H9 (cell line): ENCODE results near the gene PRCD. TPM values are rescaled to one million over a fixed set of nuclear protein-coding genes. Genes with fewer than 3 reads are reported as not detected.
A peak's percentile ranks its signal among the peaks of the same experiment; 100 is the strongest.

Experiments used
- DNase-seq: peaks from one replicate; pipeline ENCODE4 v3.0.0-alpha.2; 2017
- H2AFZ ChIP-seq: one replicate; pipeline ENCODE4 v1.6.1; 2013; ENCODE audit warnings: mild to moderate bottlenecking, low read length, control low read depth, moderate library complexity
- H2AK5ac ChIP-seq: 2 replicates; pipeline ENCODE4 v1.6.1; 2013; ENCODE audit warnings: low read length, control low read depth, mixed read lengths; ENCODE audit not compliant: insufficient read length
- H2BK120ac ChIP-seq: one replicate; pipeline ENCODE4 v1.6.1; 2013; ENCODE audit warnings: low read depth, mild to moderate bottlenecking, low read length, control low read depth, inconsistent platforms; ENCODE audit not compliant: poor library complexity, severe bottlenecking
- H2BK12ac ChIP-seq: 2 replicates; pipeline ENCODE4 v1.6.1; 2013; ENCODE audit warnings: low read length, control low read depth, mixed read lengths, low read depth; ENCODE audit not compliant: insufficient read length
- H2BK15ac ChIP-seq: 2 replicates; pipeline ENCODE4 v1.6.1; 2013; ENCODE audit warnings: low read depth, low read length, control low read depth
- H2BK20ac ChIP-seq: one replicate; pipeline ENCODE4 v1.6.1; 2013; ENCODE audit warnings: low read depth, mild to moderate bottlenecking, low read length, control low read depth, inconsistent platforms; ENCODE audit not compliant: poor library complexity, severe bottlenecking
- H2BK5ac ChIP-seq: 2 replicates; pipeline ENCODE4 v1.6.1; 2013; ENCODE audit warnings: low read length, control low read depth, mixed read lengths; ENCODE audit not compliant: insufficient read length
- H3K14ac ChIP-seq: 2 replicates; pipeline ENCODE4 v1.6.1; 2013; ENCODE audit warnings: low read length, control low read depth; ENCODE audit not compliant: insufficient read depth
- H3K18ac ChIP-seq: 2 replicates; pipeline ENCODE4 v1.6.1; 2013; ENCODE audit warnings: low read depth, mild to moderate bottlenecking, mixed read lengths, low read length, control low read depth; ENCODE audit not compliant: insufficient read length
- H3K23ac ChIP-seq: 2 replicates; pipeline ENCODE4 v1.6.1; 2013; ENCODE audit warnings: low read length, control low read depth, mixed read lengths, low read depth; ENCODE audit not compliant: insufficient read length
- H3K23me2 ChIP-seq: 2 replicates; pipeline ENCODE4 v1.6.1; 2013; ENCODE audit warnings: low read depth, mild to moderate bottlenecking, mixed read lengths, low read length, control low read depth; ENCODE audit not compliant: insufficient read length, poor library complexity, severe bottlenecking
- H3K27ac ChIP-seq: 2 replicates; pipeline ENCODE4 v1.5.1; 2013; ENCODE audit warnings: low read length, control low read depth, mixed read lengths, low read depth; ENCODE audit not compliant: insufficient read length
- H3K27me3 ChIP-seq: 2 replicates; pipeline ENCODE4 v1.6.1; 2013; ENCODE audit warnings: low read length, control low read depth, inconsistent platforms; ENCODE audit not compliant: insufficient read depth
- H3K4ac ChIP-seq: 2 replicates; pipeline ENCODE4 v1.6.1; 2013; ENCODE audit warnings: low read depth, mild to moderate bottlenecking, control low read depth, inconsistent platforms, low read length, moderate library complexity
- H3K4me1 ChIP-seq: 2 replicates; pipeline ENCODE4 v1.6.1; 2013; ENCODE audit warnings: low read length, control low read depth, inconsistent platforms; ENCODE audit not compliant: insufficient read depth
- H3K4me2 ChIP-seq: 2 replicates; pipeline ENCODE4 v1.6.1; 2013; ENCODE audit warnings: low read length, control low read depth, mixed read lengths; ENCODE audit not compliant: insufficient read length, insufficient read depth
- H3K56ac ChIP-seq: 2 replicates; pipeline ENCODE4 v1.6.1; 2013; ENCODE audit warnings: low read depth, mild to moderate bottlenecking, mixed read lengths, low read length, control low read depth; ENCODE audit not compliant: insufficient read length
- H3K79me1 ChIP-seq: 2 replicates; pipeline ENCODE4 v1.6.1; 2013; ENCODE audit warnings: low read depth, mild to moderate bottlenecking, moderate library complexity, low read length, control low read depth, inconsistent platforms; ENCODE audit not compliant: insufficient read depth, poor library complexity, severe bottlenecking
- H3K79me2 ChIP-seq: 2 replicates; pipeline ENCODE4 v1.6.1; 2013; ENCODE audit warnings: low read length, control low read depth, inconsistent platforms; ENCODE audit not compliant: insufficient read depth
- H3K9ac ChIP-seq: 2 replicates; pipeline ENCODE4 v1.6.1; 2013; ENCODE audit warnings: low read length, control low read depth, mixed read lengths; ENCODE audit not compliant: insufficient read length; ENCODE audit errors: extremely low read depth
- H3K9me3 ChIP-seq: one replicate; pipeline ENCODE4 v1.6.1; 2013; ENCODE audit warnings: low read depth, low read length, inconsistent platforms; ENCODE audit not compliant: control insufficient read depth
- H3T11ph ChIP-seq: one replicate; pipeline ENCODE4 v1.6.1; 2013; ENCODE audit warnings: mild to moderate bottlenecking, low read length, control low read depth, inconsistent platforms
- H4K20me1 ChIP-seq: one replicate; pipeline ENCODE4 v1.6.1; 2013; ENCODE audit not compliant: control insufficient read depth, insufficient read length, insufficient read depth
- H4K5ac ChIP-seq: 2 replicates; pipeline ENCODE4 v1.6.1; 2013; ENCODE audit warnings: low read depth, mild to moderate bottlenecking, mixed read lengths, low read length, control low read depth; ENCODE audit not compliant: insufficient read length
- H4K8ac ChIP-seq: replicated peaks from 2 replicates; pipeline ENCODE4 v1.6.1; 2013; ENCODE audit warnings: low read length, control low read depth, mixed read lengths, low read depth; ENCODE audit not compliant: insufficient read length
- H4K91ac ChIP-seq: 2 replicates; pipeline ENCODE4 v1.6.1; 2013; ENCODE audit warnings: low read depth, mild to moderate bottlenecking, moderate library complexity, mixed read lengths, low read length, control low read depth; ENCODE audit not compliant: insufficient read length
- H3K27ac Mint-ChIP-seq, 3 experiments: 2 replicates in 2 of 3; 3 replicates in 1 of 3; pipeline ENCODE4 v1.8.0; 2020 to 2021; ENCODE audit warnings: mixed read lengths in 3 of 3, mild to moderate bottlenecking in 1 of 3, moderate library complexity in 1 of 3
- H3K27me3 Mint-ChIP-seq: 2 replicates; pipeline ENCODE4 v1.8.0; 2021; ENCODE audit warnings: low read depth, mild to moderate bottlenecking, moderate library complexity, mixed read lengths
- H3K36me3 Mint-ChIP-seq, 3 experiments: 2 replicates in 2 of 3; 3 replicates in 1 of 3; pipeline ENCODE4 v1.8.0; 2020 to 2021; ENCODE audit warnings: low read depth in 3 of 3, mixed read lengths in 3 of 3; ENCODE audit not compliant: insufficient read depth in 1 of 3
- H3K4me1 Mint-ChIP-seq, 2 experiments: 2 replicates each; pipeline ENCODE4 v1.8.0; 2020; ENCODE audit warnings: mixed read lengths in 2 of 2
- H3K4me3 Mint-ChIP-seq, 2 experiments: 2 replicates in 1 of 2; 3 replicates in 1 of 2; pipeline ENCODE4 v1.8.0; 2020 to 2021; ENCODE audit warnings: mild to moderate bottlenecking in 2 of 2, mixed read lengths in 2 of 2, moderate library complexity in 1 of 2
- H3K9me3 Mint-ChIP-seq, 2 experiments: 2 replicates in 1 of 2; 3 replicates in 1 of 2; pipeline ENCODE4 v1.8.0; 2020; ENCODE audit warnings: mild to moderate bottlenecking in 2 of 2, mixed read lengths in 2 of 2, moderate library complexity in 1 of 2
- WGBS: extraction: QIAGEN DNeasy Blood & Tissue Kit; methylation state at CpG from one replicate; pipeline ENCODE4 v1.1.7; 2013; ENCODE audit warnings: missing lambda C conversion rate, low lambda C conversion rate, mixed read lengths; ENCODE audit not compliant: insufficient read length; ENCODE audit errors: extremely low coverage; 5-methylcytosine and 5-hydroxymethylcytosine counted together
- long read RNA-seq: library from polyadenylated mRNA; unstranded; transcript quantifications from one replicate; pipeline ENCODE4 v2.0.0, GENCODE V29; 2020
- total RNA-seq: library from RNA; stranded (reverse); gene quantifications from 2 replicates; pipeline ENCODE4 v1.2.1, GENCODE V29; 2021
- TF ChIP-seq, protein P1 (sequence below): fragments of 200-600 bp; sonication (generic); conservative IDR thresholded peaks from 3 replicates; pipeline ENCODE4 v1.8.0; 2021; ENCODE audit warnings: antibody characterized with exemption, mild to moderate bottlenecking

Gene PRCD, protein sequence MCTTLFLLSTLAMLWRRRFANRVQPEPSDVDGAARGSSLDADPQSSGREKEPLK
- 0.42 and 0.46 TPM in 2 replicates for total RNA-seq
- long read RNA-seq, result 0 reads

DNA sequence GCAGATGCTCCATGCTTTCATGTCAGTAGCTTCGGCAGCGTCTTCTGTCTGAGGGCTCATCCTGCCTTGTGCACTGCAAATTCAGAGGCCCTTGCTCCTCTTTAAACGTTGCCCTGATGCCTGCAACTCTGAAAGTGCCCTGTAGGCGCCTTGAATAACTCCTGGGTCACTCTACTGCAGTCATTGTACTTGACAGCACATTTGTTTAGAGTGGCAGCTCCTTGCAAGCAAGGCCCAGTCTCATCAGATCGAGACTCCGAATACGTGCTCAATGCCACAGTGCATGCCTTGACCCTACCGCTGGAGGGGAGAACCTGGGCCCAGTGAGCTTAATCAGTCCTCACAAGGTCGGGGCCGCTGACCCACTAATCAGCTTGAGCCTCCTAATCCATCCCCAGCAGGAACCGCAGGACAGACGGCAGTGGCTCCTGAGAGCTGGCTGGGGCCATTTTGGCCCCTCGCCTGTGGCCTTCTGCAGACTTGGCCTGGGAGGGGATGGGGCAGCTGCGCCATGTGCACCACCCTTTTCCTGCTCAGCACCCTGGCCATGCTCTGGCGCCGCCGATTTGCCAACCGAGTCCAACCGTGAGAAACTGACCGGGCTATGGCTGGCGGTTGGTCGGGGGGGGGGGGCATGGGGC, at the start of gene PRCD:
Gene PRCD (plus strand): TSS at position 414 of the 641 bp plus-strand sequence. CDS start 98 bp downstream, at position 512.
- Mint-ChIP-seq H3K36me3 (no peaks in the 10 kb centered on the region), H3K4me1 (peaks cover 31 to 51% of the 10 kb centered on the region in 2 experiments), H3K27me3 (peaks cover 64% of the 10 kb centered on the region), H3K27ac (no peak within 1 kb of the TSS), H3K9me3 (no peaks in the 10 kb centered on the region), H3K4me3 (peak within 1 kb of the TSS; percentile 63 to 79)
- Histone ChIP-seq H2BK120ac (no peak within 1 kb of the TSS), H4K8ac (no peak within 1 kb of the TSS), H2AFZ (no peak within 1 kb of the TSS), H3K14ac (no peak within 1 kb of the TSS), H3K56ac (no peak within 1 kb of the TSS), H4K20me1 (peaks cover 4% of the 10 kb centered on the region), H3K4me1 (peaks cover 2% of the 10 kb centered on the region; the same call in 1 of the 2 replicates), H3K27me3 (peaks cover 20% of the 10 kb centered on the region; the same call in 1 of the 2 replicates), H3K4ac (no peak within 1 kb of the TSS), H3K23me2 (peaks cover 11% of the 10 kb centered on the region), H4K5ac (no peak within 1 kb of the TSS), H3K9ac (no peak within 1 kb of the TSS), H3K18ac (no peak within 1 kb of the TSS), H3K9me3 (no peaks in the 10 kb centered on the region), H2BK20ac (no peak within 1 kb of the TSS), H3K79me1 (no peaks in the 10 kb centered on the region), H2BK12ac (no peak within 1 kb of the TSS), H4K91ac (no peak within 1 kb of the TSS), H2BK5ac (no peak within 1 kb of the TSS), H2AK5ac (no peak within 1 kb of the TSS), H3T11ph (no peak within 1 kb of the TSS), H3K27ac (no peak within 1 kb of the TSS), H2BK15ac (no peak within 1 kb of the TSS), H3K79me2 (no peaks in the 10 kb centered on the region), H3K4me2 (peak within 1 kb of the TSS; percentile 51), H3K23ac (no peak within 1 kb of the TSS)
- no CpG with 5 or more reads among the region's 22 CpGs for WGBS
- peak; percentile 58 for DNase-seq
- TF ChIP-seq, protein P1, sequence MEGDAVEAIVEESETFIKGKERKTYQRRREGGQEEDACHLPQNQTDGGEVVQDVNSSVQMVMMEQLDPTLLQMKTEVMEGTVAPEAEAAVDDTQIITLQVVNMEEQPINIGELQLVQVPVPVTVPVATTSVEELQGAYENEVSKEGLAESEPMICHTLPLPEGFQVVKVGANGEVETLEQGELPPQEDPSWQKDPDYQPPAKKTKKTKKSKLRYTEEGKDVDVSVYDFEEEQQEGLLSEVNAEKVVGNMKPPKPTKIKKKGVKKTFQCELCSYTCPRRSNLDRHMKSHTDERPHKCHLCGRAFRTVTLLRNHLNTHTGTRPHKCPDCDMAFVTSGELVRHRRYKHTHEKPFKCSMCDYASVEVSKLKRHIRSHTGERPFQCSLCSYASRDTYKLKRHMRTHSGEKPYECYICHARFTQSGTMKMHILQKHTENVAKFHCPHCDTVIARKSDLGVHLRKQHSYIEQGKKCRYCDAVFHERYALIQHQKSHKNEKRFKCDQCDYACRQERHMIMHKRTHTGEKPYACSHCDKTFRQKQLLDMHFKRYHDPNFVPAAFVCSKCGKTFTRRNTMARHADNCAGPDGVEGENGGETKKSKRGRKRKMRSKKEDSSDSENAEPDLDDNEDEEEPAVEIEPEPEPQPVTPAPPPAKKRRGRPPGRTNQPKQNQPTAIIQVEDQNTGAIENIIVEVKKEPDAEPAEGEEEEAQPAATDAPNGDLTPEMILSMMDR, result peak; percentile 43
